HG03520 (cell line): ENCODE measurements around the gene SV2C.
A peak's percentile ranks its signal among the peaks of the same experiment; 100 is the strongest.

Source experiments
- ATAC-seq: cut with Tn5 transposase; IDR thresholded peaks from one replicate; pipeline ENCODE4 v1.9.1; 2021; ENCODE audit warnings: mild to moderate bottlenecking, moderate library complexity; ENCODE audit not compliant: unreplicated experiment

Gene SV2C

GRCh38 chr5:76402251-76402885 is 319.2 kb downstream of the SV2C start:
- ATAC-seq, result peak; percentile 33

GRCh38 chr5:76402886-76403765 is 319.9 kb downstream of the SV2C start, which contains the start of gene IQGAP2:
TSS of gene IQGAP2 (plus strand) at chr5:76403285. CDS start at chr5:76403546, 261 bp downstream.
- peak; percentile 54 for ATAC-seq
